Type B pancreatic cell (in vitro differentiated cells): ENCODE measurements around the gene FZD10. TPM values are rescaled to one million over a fixed set of nuclear protein-coding genes. Genes with fewer than 3 reads are reported as not detected.

Experiments used
- DNase-seq: peaks from one replicate; pipeline ENCODE4 v3.0.0; 2021; ENCODE audit warnings: mixed read lengths; ENCODE audit not compliant: unreplicated experiment; ENCODE audit errors: extremely low spot score
- H3K27ac Mint-ChIP-seq: 2 replicates; pipeline ENCODE4 v1.8.0; 2021; ENCODE audit warnings: mild to moderate bottlenecking, mixed read lengths
- H3K27me3 Mint-ChIP-seq: 2 replicates; pipeline ENCODE4 v1.8.0; 2021; ENCODE audit warnings: mixed read lengths
- H3K36me3 Mint-ChIP-seq: 2 replicates; pipeline ENCODE4 v1.8.0; 2021; ENCODE audit warnings: mixed read lengths
- H3K4me1 Mint-ChIP-seq: one replicate; pipeline ENCODE4 v1.8.0; 2021; ENCODE audit warnings: mixed read lengths; ENCODE audit not compliant: unreplicated experiment
- H3K4me3 Mint-ChIP-seq: 2 replicates; pipeline ENCODE4 v1.8.0; 2021; ENCODE audit warnings: mild to moderate bottlenecking, mixed read lengths
- H3K9me3 Mint-ChIP-seq: 2 replicates; pipeline ENCODE4 v1.8.0; 2021; ENCODE audit warnings: mixed read lengths
- CTCF ChIP-seq: fragments of 200-600 bp; sonication (generic); conservative IDR thresholded peaks from 2 replicates; pipeline ENCODE4 v1.5.0; 2021; ENCODE audit warnings: antibody characterized with exemption, mild to moderate bottlenecking
- total RNA-seq: library from RNA; stranded (reverse); gene quantifications from 2 replicates; pipeline ENCODE4 v1.2.1, GENCODE V29; 2021; ENCODE audit warnings: low replicate concordance

FZD10 gene
- total RNA-seq, 1 donor from 2014 or later, result 17.7 TPM

GRCh38 chr12:130152386-130152785, 9.9 kb upstream of the FZD10 start:
- Mint-ChIP-seq H3K27me3 (peaks cover 45% of the 10 kb centered on the region), H3K9me3 (no peaks in the 10 kb centered on the region), H3K4me1 (peaks cover 7% of the 10 kb centered on the region), H3K27ac (no peak overlapping the region), H3K4me3 (no peak overlapping the region), H3K36me3 (peaks cover 5% of the 10 kb centered on the region)
- no peak for TF ChIP-seq CTCF
- DNase-seq, result no peak

GRCh38 chr12:130153803-130154202, 8.5 kb upstream of the FZD10 start:
- H3K4me3 Mint-ChIP-seq, result no peak overlapping the region
- no peak overlapping the region for H3K27ac Mint-ChIP-seq
- peaks cover 12% of the 10 kb centered on the region for H3K4me1 Mint-ChIP-seq
- peaks cover 39% of the 10 kb centered on the region for H3K27me3 Mint-ChIP-seq
- peaks cover 5% of the 10 kb centered on the region for H3K36me3 Mint-ChIP-seq
- no peaks in the 10 kb centered on the region for H3K9me3 Mint-ChIP-seq
- no peak for TF ChIP-seq CTCF
- DNase-seq, result no peak

GRCh38 chr12:130154276-130155070, 7.8 kb upstream of the FZD10 start:
- Mint-ChIP-seq H3K27ac (no peak overlapping the region), H3K4me1 (peaks cover 12% of the 10 kb centered on the region), H3K4me3 (no peak overlapping the region), H3K9me3 (no peaks in the 10 kb centered on the region), H3K27me3 (peaks cover 36% of the 10 kb centered on the region), H3K36me3 (peaks cover 5% of the 10 kb centered on the region)
- no peak for TF ChIP-seq CTCF
- no peak for DNase-seq

- DNase-seq, result no peak
- Mint-ChIP-seq H3K27me3 (peaks cover 33% of the 10 kb centered on the region), H3K27ac (no peak overlapping the region), H3K9me3 (no peaks in the 10 kb centered on the region), H3K4me1 (peaks cover 12% of the 10 kb centered on the region), H3K36me3 (peaks cover 5% of the 10 kb centered on the region), H3K4me3 (no peak overlapping the region)
- TF ChIP-seq CTCF, result no peak
These were observed 6.7 kb upstream of the FZD10 start for GRCh38 chr12:130155416-130156073.

- no peaks in the 10 kb centered on the region for H3K9me3 Mint-ChIP-seq
- no peak for DNase-seq
- H3K27ac Mint-ChIP-seq, result no peak overlapping the region
- peaks cover 38% of the 10 kb centered on the region for H3K27me3 Mint-ChIP-seq
- TF ChIP-seq CTCF, result no peak
- H3K36me3 Mint-ChIP-seq, result peaks cover 5% of the 10 kb centered on the region
- H3K4me3 Mint-ChIP-seq, result no peak overlapping the region
- peaks cover 12% of the 10 kb centered on the region for H3K4me1 Mint-ChIP-seq
These were observed 5.5 kb upstream of the FZD10 start for GRCh38 chr12:130156652-130157275.
